GM18502 (cell line): Measurements from ENCODE around the gene HDAC4.

ENCODE experiments used
- ATAC-seq: cut with Tn5 transposase; IDR thresholded peaks from one replicate; pipeline ENCODE4 v1.9.1; 2021; ENCODE audit warnings: mild to moderate bottlenecking; ENCODE audit not compliant: unreplicated experiment, poor library complexity

HDAC4 gene

GRCh38 chr2:239262484-239263230 lies 138.2 kb downstream of the HDAC4 start:
- no peak for ATAC-seq

- ATAC-seq = no peak
Measured at GRCh38 chr2:239261796-239262483, 138.9 kb downstream of the HDAC4 start.

GRCh38 chr2:239261356-239261755 lies 139.5 kb downstream of the HDAC4 start:
- ATAC-seq = no peak

GRCh38 chr2:239260546-239261327 lies 140.1 kb downstream of the HDAC4 start:
- ATAC-seq = no peak

- ATAC-seq = peak; percentile 70
Measured at GRCh38 chr2:239259603-239260298, 141.1 kb downstream of the HDAC4 start.

- ATAC-seq = peak; percentile 57
Measured at GRCh38 chr2:239259173-239259572, 141.6 kb downstream of the HDAC4 start.

GRCh38 chr2:239258248-239258647 lies 142.6 kb downstream of the HDAC4 start:
- no peak for ATAC-seq

- ATAC-seq = no peak
Measured at GRCh38 chr2:239257511-239257937, 143.3 kb downstream of the HDAC4 start.

- no peak for ATAC-seq
Measured at GRCh38 chr2:239256350-239256743, 144.5 kb downstream of the HDAC4 start.

- ATAC-seq = no peak
Measured at GRCh38 chr2:239255628-239256349, 145.0 kb downstream of the HDAC4 start.

- ATAC-seq = no peak
Measured at GRCh38 chr2:239255218-239255617, 145.6 kb downstream of the HDAC4 start.

- ATAC-seq = no peak
Measured at GRCh38 chr2:239253701-239254436, 147.0 kb downstream of the HDAC4 start.

GRCh38 chr2:239253264-239253663 lies 147.6 kb downstream of the HDAC4 start:
- no peak for ATAC-seq

GRCh38 chr2:239252801-239253200 lies 148.0 kb downstream of the HDAC4 start:
- ATAC-seq = no peak

GRCh38 chr2:239252393-239252792 lies 148.4 kb downstream of the HDAC4 start:
- no peak for ATAC-seq

GRCh38 chr2:239251971-239252370 lies 148.8 kb downstream of the HDAC4 start:
- no peak for ATAC-seq

GRCh38 chr2:239250216-239251081 lies 150.4 kb downstream of the HDAC4 start:
- ATAC-seq = no peak

GRCh38 chr2:239249776-239250175 lies 151.0 kb downstream of the HDAC4 start:
- ATAC-seq = no peak
